ENCODE data around the gene SYT7.

GRCh38 chr11:61581931-61582330, 1.1 kb upstream of the SYT7 start:
- TF ChIP-seq CTCF (IDR thresholded peaks at IDR 0.05): no peak
- no peak for TF ChIP-seq EZH2 (IDR thresholded peaks at IDR 0.05; ENCODE audit: borderline replicate concordance, insufficient read depth, low read depth, low read length, poor library complexity, severe bottlenecking)
